Measurements from ENCODE around the gene DIAPH3. TPM values are rescaled to one million over a fixed set of nuclear protein-coding genes. Genes with fewer than 3 reads are reported as not detected.

The DIAPH3 gene
- total RNA-seq, 1 donor from 2014 or later, result 30.8 TPM

GRCh38 chr13:59686798-59687394 is 476.8 kb downstream of the DIAPH3 start:
- Mint-ChIP-seq H3K27ac (no peak overlapping the region), H3K36me3 (ENCODE audit: low read depth) (no peaks in the 10 kb centered on the region), H3K9me3 (no peaks in the 10 kb centered on the region), H3K4me3 (ENCODE audit: low read depth) (no peak overlapping the region), H3K27me3 (ENCODE audit: low read depth) (no peaks in the 10 kb centered on the region), H3K4me1 (ENCODE audit: low read depth) (no peaks in the 10 kb centered on the region)
- no peak for DNase-seq (ENCODE audit: low spot score)
- intact Hi-C loops (cut with micrococcal nuclease), result no loop called here

DNA sequence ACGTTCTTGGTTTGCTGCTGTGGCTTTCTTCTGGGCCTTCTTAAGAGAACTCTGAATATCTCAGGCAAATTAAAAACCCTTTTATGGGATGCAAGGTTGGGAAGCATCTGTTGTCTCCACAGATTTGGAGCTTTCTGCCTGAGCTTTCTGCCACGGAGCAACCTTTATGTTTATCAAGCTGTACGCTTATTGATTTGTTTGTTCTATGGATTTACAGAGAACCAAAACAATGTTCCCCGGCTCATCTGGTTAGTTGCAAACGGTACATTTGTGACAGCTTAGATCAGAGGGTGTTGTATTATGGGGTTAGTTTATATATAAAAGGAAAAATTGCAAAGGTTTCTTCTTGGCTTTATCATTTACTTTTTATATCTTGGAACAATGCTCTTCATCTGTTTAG is 479.6 kb downstream of the DIAPH3 start:
- intact Hi-C loops (cut with micrococcal nuclease), result loop anchor here (5.0 kb wide), 2 partner anchors 223 to 748 kb away; no protein-coding TSS in a partner anchor
- Mint-ChIP-seq H3K9me3 (no peaks in the 10 kb centered on the region), H3K27ac (no peak overlapping the region)

DNA sequence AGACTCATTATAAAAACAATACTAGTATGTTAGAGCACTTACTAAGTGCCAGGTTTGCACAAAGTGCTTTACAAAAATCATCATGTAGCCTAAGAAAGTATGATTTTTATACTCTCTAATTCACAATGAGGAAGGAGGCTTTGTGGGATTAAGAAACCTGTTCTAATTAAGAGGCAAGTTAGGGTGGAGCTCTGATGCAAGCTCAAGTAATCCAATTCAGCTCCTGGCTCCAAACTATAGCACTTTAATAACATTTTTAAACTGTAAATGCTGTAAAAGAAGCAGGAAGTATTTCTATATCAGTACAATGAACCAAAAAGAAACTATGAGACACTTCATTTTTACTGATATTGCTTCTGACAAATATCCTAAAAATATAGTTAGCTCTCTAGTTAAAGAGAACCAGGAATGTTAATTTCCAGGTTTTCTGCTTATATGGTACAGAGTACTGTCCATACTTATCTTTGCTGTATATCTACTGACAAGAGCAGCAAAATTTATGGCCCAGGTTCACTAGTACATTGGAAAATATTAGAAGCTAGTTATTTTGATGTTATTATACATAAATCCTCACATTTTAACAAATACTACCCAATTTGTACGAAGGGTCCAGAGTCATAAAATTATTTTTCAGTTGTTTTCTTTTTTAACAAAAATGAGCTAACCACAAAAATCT is 482.0 kb downstream of the DIAPH3 start:
- Mint-ChIP-seq H3K4me3 (ENCODE audit: low read depth) (no peak overlapping the region), H3K4me1 (ENCODE audit: low read depth) (no peaks in the 10 kb centered on the region), H3K9me3 (no peaks in the 10 kb centered on the region), H3K36me3 (ENCODE audit: low read depth) (no peaks in the 10 kb centered on the region), H3K27me3 (ENCODE audit: low read depth) (no peaks in the 10 kb centered on the region), H3K27ac (no peak overlapping the region)
- intact Hi-C loops (cut with micrococcal nuclease), result loop anchor here (5.0 kb wide), 2 partner anchors 226 to 751 kb away; no protein-coding TSS in a partner anchor
- no peak for DNase-seq (ENCODE audit: low spot score)

More for the DNA sequence above, 479.6 kb downstream of the DIAPH3 start:
- DNase-seq (ENCODE audit: low spot score), result no peak
- Mint-ChIP-seq H3K4me1 (ENCODE audit: low read depth) (no peaks in the 10 kb centered on the region), H3K27me3 (ENCODE audit: low read depth) (no peaks in the 10 kb centered on the region), H3K4me3 (ENCODE audit: low read depth) (no peak overlapping the region), H3K36me3 (ENCODE audit: low read depth) (no peaks in the 10 kb centered on the region)

DNA sequence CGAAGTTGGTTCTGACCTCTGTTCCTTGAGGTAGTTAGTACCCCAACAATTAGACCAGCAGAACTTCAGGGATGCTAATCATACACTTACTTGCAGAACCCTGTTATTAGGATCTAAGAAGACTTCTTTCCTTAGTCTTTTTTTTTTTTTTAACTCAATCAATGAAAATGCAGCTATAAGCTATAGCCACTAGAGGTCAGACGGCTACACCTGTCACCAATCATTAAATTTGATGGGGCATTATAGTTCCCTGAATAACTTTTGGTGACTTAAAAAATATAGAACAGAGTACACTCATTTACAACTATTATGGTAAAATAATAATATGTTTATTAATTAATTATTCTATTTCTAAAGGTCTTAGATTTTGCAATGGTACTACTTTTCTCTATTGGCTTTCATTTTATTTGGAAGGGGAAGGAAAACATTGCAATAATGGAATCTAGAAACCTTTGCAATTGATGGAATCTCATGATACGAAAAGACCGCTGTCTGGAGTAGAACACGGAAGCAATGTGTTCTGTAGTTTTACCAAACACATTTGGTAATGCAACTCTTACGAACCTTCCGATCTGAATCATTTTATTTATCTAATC is 483.2 kb downstream of the DIAPH3 start:
- no peak overlapping the region for H3K4me3 Mint-ChIP-seq (ENCODE audit: low read depth)
- DNase-seq (ENCODE audit: low spot score), result no peak
- no peaks in the 10 kb centered on the region for H3K27me3 Mint-ChIP-seq (ENCODE audit: low read depth)
- no peaks in the 10 kb centered on the region for H3K36me3 Mint-ChIP-seq (ENCODE audit: low read depth)
- no peaks in the 10 kb centered on the region for H3K9me3 Mint-ChIP-seq
- no peak overlapping the region for H3K27ac Mint-ChIP-seq
- intact Hi-C loops (cut with micrococcal nuclease), result loop anchor here (5.0 kb wide), 2 partner anchors 227 to 752 kb away; no protein-coding TSS in a partner anchor
- no peaks in the 10 kb centered on the region for H3K4me1 Mint-ChIP-seq (ENCODE audit: low read depth)

GRCh38 chr13:59679254-59679653 is 484.5 kb downstream of the DIAPH3 start:
- no peaks in the 10 kb centered on the region for H3K36me3 Mint-ChIP-seq (ENCODE audit: low read depth)
- no peaks in the 10 kb centered on the region for H3K27me3 Mint-ChIP-seq (ENCODE audit: low read depth)
- H3K4me1 Mint-ChIP-seq (ENCODE audit: low read depth), result peaks cover 2% of the 10 kb centered on the region
- no peak for DNase-seq (ENCODE audit: low spot score)
- H3K9me3 Mint-ChIP-seq, result no peaks in the 10 kb centered on the region
- H3K4me3 Mint-ChIP-seq (ENCODE audit: low read depth), result no peak overlapping the region
- intact Hi-C loops (cut with micrococcal nuclease), result loop anchor here (2.0 kb wide), 1 partner anchor 650 kb away; no protein-coding TSS in a partner anchor
- H3K27ac Mint-ChIP-seq, result no peak overlapping the region

DNA sequence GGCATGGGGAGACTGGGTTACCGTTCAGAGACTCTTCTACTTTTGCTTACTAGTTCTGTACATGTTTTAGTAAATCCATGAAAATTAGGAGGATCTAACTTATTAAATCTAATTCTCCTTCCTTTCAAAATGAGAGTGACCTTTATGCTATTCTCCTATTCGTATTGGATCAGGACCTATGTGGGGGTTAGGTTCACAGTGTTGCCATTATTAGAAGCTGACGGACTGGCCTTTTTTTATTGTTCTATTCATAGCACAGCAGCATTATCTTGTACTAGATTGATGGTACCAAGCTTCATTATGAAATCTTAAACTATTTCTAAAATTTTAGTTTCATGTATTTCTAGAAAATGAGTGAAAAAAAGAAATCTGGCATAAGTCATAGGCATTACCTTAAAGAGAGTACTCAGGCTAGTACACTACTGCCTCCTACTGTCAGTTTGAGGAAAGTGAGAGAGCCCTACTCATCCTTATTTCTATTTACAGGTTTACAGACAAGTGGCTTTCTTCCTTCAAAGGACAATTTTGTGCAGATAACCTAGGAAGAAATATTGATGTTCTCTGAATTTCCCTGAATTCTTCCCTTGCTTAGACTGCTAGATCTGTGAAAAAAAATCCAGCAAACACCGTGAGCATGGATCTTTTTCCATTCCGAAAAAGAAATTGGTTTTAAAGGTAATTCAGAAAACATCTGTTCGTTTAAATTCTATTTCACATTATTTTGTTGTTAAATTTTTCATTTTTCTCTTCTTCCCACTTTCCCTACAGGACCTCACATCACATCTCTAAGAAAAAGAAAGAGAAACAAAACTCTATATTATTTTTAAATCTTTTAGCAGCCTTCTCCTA is 485.5 kb downstream of the DIAPH3 start:
- peaks cover 3% of the 10 kb centered on the region for H3K4me1 Mint-ChIP-seq (ENCODE audit: low read depth)
- H3K36me3 Mint-ChIP-seq (ENCODE audit: low read depth), result no peaks in the 10 kb centered on the region
- H3K9me3 Mint-ChIP-seq, result no peaks in the 10 kb centered on the region
- no peak for DNase-seq (ENCODE audit: low spot score)
- H3K4me3 Mint-ChIP-seq (ENCODE audit: low read depth), result no peak overlapping the region
- no peaks in the 10 kb centered on the region for H3K27me3 Mint-ChIP-seq (ENCODE audit: low read depth)
- intact Hi-C loops (cut with micrococcal nuclease), result loop anchor here (1.0 to 2.0 kb wide), 2 partner anchors 286 to 651 kb away; no protein-coding TSS in a partner anchor
- no peak overlapping the region for H3K27ac Mint-ChIP-seq

GRCh38 chr13:59677430-59677829 is 486.3 kb downstream of the DIAPH3 start:
- Mint-ChIP-seq H3K27me3 (ENCODE audit: low read depth) (no peaks in the 10 kb centered on the region), H3K9me3 (no peaks in the 10 kb centered on the region), H3K27ac (no peak overlapping the region), H3K4me3 (ENCODE audit: low read depth) (no peak overlapping the region), H3K36me3 (ENCODE audit: low read depth) (no peaks in the 10 kb centered on the region), H3K4me1 (ENCODE audit: low read depth) (peaks cover 5% of the 10 kb centered on the region)
- intact Hi-C loops (cut with micrococcal nuclease), result no loop called here
- no peak for DNase-seq (ENCODE audit: low spot score)

GRCh38 chr13:59674616-59675015 is 489.1 kb downstream of the DIAPH3 start:
- Mint-ChIP-seq H3K27ac (no peak overlapping the region), H3K4me1 (ENCODE audit: low read depth) (peaks cover 5% of the 10 kb centered on the region), H3K36me3 (ENCODE audit: low read depth) (no peaks in the 10 kb centered on the region), H3K27me3 (ENCODE audit: low read depth) (no peaks in the 10 kb centered on the region), H3K4me3 (ENCODE audit: low read depth) (no peak overlapping the region), H3K9me3 (no peaks in the 10 kb centered on the region)
- DNase-seq (ENCODE audit: low spot score), result no peak
- intact Hi-C loops (cut with micrococcal nuclease), result no loop called here

DNA sequence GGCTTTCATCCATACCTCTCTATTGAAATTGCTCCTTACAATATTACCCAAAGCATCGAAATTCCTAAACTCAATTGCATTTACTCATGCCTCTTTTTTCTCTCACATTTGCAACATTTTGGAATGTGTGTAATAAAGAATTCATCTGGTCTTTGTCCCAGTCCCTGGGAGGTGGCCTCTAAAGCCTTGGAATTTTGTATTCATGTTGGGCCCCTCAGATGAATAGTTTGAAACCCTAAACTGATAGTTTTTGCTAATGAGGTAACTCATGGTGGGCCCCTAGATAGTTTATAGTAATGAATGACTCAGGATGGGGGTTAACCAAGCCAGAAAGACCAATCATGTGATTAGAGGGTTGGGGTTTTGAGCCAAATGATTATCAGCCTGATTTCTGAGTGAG is 490.4 kb downstream of the DIAPH3 start:
- no peak overlapping the region for H3K27ac Mint-ChIP-seq
- no peak for DNase-seq (ENCODE audit: low spot score)
- H3K4me3 Mint-ChIP-seq (ENCODE audit: low read depth), result no peak overlapping the region
- no peaks in the 10 kb centered on the region for H3K27me3 Mint-ChIP-seq (ENCODE audit: low read depth)
- peaks cover 5% of the 10 kb centered on the region for H3K4me1 Mint-ChIP-seq (ENCODE audit: low read depth)
- H3K36me3 Mint-ChIP-seq (ENCODE audit: low read depth), result no peaks in the 10 kb centered on the region
- intact Hi-C loops (cut with micrococcal nuclease), result no loop called here
- H3K9me3 Mint-ChIP-seq, result no peaks in the 10 kb centered on the region

DNA sequence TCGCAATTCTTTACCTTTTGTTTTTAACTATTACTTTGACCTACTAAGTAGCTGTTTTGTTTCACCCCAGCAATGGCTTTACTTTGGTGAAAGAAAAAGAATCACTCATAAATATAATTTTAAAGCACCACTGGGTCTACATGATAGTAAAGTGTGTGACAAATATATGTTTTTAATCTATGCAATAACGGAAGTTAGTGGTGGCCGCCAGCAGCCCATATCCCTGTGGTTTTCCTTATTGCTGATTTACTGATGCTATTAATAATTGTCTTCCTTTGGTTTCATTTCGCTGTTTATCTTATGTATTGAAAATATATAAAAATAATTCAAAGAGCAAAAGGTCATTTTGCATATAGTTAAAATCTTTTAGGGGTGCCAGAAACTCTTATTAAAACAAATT is 491.3 kb downstream of the DIAPH3 start:
- intact Hi-C loops (cut with micrococcal nuclease), result no loop called here
- Mint-ChIP-seq H3K4me3 (ENCODE audit: low read depth) (no peak overlapping the region), H3K36me3 (ENCODE audit: low read depth) (no peaks in the 10 kb centered on the region), H3K27ac (no peak overlapping the region), H3K9me3 (no peaks in the 10 kb centered on the region), H3K27me3 (ENCODE audit: low read depth) (no peaks in the 10 kb centered on the region), H3K4me1 (ENCODE audit: low read depth) (peaks cover 5% of the 10 kb centered on the region)
- no peak for DNase-seq (ENCODE audit: low spot score)

DNA sequence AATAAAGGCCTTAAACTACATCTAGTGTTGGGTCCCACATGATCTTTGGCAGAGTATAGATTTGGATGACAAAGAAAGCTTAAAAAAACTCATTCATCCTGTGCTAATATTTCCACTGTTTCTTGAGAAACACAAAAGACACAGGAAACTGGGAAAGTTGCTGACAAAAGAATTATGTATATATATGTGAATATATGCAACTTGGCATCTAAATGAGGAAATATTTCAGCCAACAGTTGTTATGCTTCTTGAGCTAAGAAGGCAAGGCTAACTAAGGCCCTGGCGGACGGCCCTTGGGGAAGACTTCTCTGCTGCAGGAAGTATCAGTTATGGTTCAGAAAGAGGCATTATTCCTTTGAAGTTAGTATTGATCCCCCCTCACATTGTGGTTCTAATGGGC is 491.8 kb downstream of the DIAPH3 start:
- Mint-ChIP-seq H3K4me1 (ENCODE audit: low read depth) (peaks cover 5% of the 10 kb centered on the region), H3K9me3 (no peaks in the 10 kb centered on the region), H3K4me3 (ENCODE audit: low read depth) (no peak overlapping the region), H3K36me3 (ENCODE audit: low read depth) (no peaks in the 10 kb centered on the region), H3K27ac (no peak overlapping the region), H3K27me3 (ENCODE audit: low read depth) (no peaks in the 10 kb centered on the region)
- DNase-seq (ENCODE audit: low spot score), result no peak
- intact Hi-C loops (cut with micrococcal nuclease), result no loop called here

GRCh38 chr13:59666504-59666903 is 497.2 kb downstream of the DIAPH3 start:
- Mint-ChIP-seq H3K4me3 (ENCODE audit: low read depth) (no peak overlapping the region), H3K27me3 (ENCODE audit: low read depth) (no peaks in the 10 kb centered on the region), H3K9me3 (no peaks in the 10 kb centered on the region), H3K36me3 (ENCODE audit: low read depth) (peaks cover 8% of the 10 kb centered on the region), H3K27ac (no peak overlapping the region), H3K4me1 (ENCODE audit: low read depth) (peaks cover 2% of the 10 kb centered on the region)
- intact Hi-C loops (cut with micrococcal nuclease), result no loop called here
- DNase-seq (ENCODE audit: low spot score), result no peak

All from activated T-helper 2 cell treated with anti-CD3 and anti-CD28 coated beads, Interferon-gamma antibody, Interleukin-2, Interleukin-4, amounts not matched to agents 10 μg/mL and 5 μg/mL and 100 μg/mL, durations not matched to agents 14 hours and 24 hours and 36 hours (primary cell).